CD8-positive, alpha-beta memory T cell (primary cell): ENCODE data around the gene CCDC150. TPM values are rescaled to one million over a fixed set of nuclear protein-coding genes. Genes with fewer than 3 reads are reported as not detected.

ENCODE experiments used
- CTCF ChIA-PET: fragments of 350-600 bp; sonication (Branson Sonifier 250); formaldehyde crosslinking; loops from one replicate; lab custom pipeline; 2021; ENCODE audit warnings: antibody characterized with exemption; lab: Charles Lee
- POLR2A ChIA-PET: fragments of 350-600 bp; sonication (Branson Sonifier 250); formaldehyde crosslinking; loops from one replicate; lab custom pipeline; 2021; ENCODE audit warnings: antibody characterized with exemption; lab: Charles Lee
- DNase-seq, 5 donors: peaks; one replicate each; pipeline versions ENCODE4 v3.0.0 to v3.0.0-alpha.2; 2020 to 2022; ENCODE audit warnings: mixed read lengths in 1 of 5
- H3K27ac ChIP-seq: one replicate; pipeline ENCODE4 v1.7.0; 2013; ENCODE audit warnings: low read depth, mild to moderate bottlenecking, low read length, moderate library complexity
- H3K27me3 ChIP-seq: 2 replicates; pipeline ENCODE4 v1.7.0; 2013; ENCODE audit warnings: low read length, mild to moderate bottlenecking; ENCODE audit not compliant: insufficient read depth, poor library complexity, severe bottlenecking
- H3K36me3 ChIP-seq: 2 replicates; pipeline ENCODE4 v1.7.0; 2013; ENCODE audit warnings: mild to moderate bottlenecking, low read length, moderate library complexity; ENCODE audit not compliant: insufficient read depth
- H3K4me1 ChIP-seq: 2 replicates; pipeline ENCODE4 v1.7.0; 2013; ENCODE audit warnings: mild to moderate bottlenecking, low read length, moderate library complexity; ENCODE audit not compliant: insufficient read depth
- H3K4me3 ChIP-seq: 2 replicates; pipeline ENCODE4 v1.7.0; 2013; ENCODE audit warnings: mild to moderate bottlenecking, low read length
- H3K9me3 ChIP-seq: 2 replicates; pipeline ENCODE4 v1.7.0; 2013; ENCODE audit warnings: mild to moderate bottlenecking, low read length
- H3K27ac Mint-ChIP-seq, 8 donors: one replicate each; pipeline ENCODE4 v1.8.0; 2020 to 2021; ENCODE audit warnings: mixed read lengths in 8 of 8, mild to moderate bottlenecking in 6 of 8, inconsistent platforms in 3 of 8, moderate library complexity in 3 of 8
- H3K27me3 Mint-ChIP-seq, 2 donors: one replicate each; pipeline ENCODE4 v1.8.0; 2020 to 2021; ENCODE audit warnings: mixed read lengths in 2 of 2, mild to moderate bottlenecking in 1 of 2, moderate library complexity in 1 of 2
- H3K36me3 Mint-ChIP-seq, 3 donors: one replicate each; pipeline ENCODE4 v1.8.0; 2020 to 2021; ENCODE audit warnings: mixed read lengths in 3 of 3, inconsistent platforms in 1 of 3, mild to moderate bottlenecking in 1 of 3
- H3K4me1 Mint-ChIP-seq, 3 donors: one replicate each; pipeline ENCODE4 v1.8.0; 2020 to 2021; ENCODE audit warnings: mixed read lengths in 3 of 3, inconsistent platforms in 1 of 3, mild to moderate bottlenecking in 1 of 3
- H3K4me3 Mint-ChIP-seq, 7 donors: one replicate each; pipeline ENCODE4 v1.8.0; 2020 to 2021; ENCODE audit warnings: mixed read lengths in 7 of 7, mild to moderate bottlenecking in 6 of 7, moderate library complexity in 4 of 7, inconsistent platforms in 2 of 7
- H3K9me3 Mint-ChIP-seq, 5 donors: one replicate each; pipeline ENCODE4 v1.8.0; 2020 to 2022; ENCODE audit warnings: mixed read lengths in 5 of 5, mild to moderate bottlenecking in 3 of 5, moderate library complexity in 2 of 5, inconsistent platforms in 1 of 5
- polyA plus RNA-seq: library from polyadenylated mRNA; unstranded; fragments of 300-500 nt; fragmentation: Illumina TruSeq; gene quantifications from one replicate; pipeline ENCODE4 v1.2.3, GENCODE V29; 2021
- total RNA-seq, 2 experiments: library from RNA; stranded (reverse); gene quantifications; one replicate each; pipeline ENCODE4 v1.2.3, GENCODE V29; 2021

The CCDC150 gene
- total and polyA plus RNA-seq, 3 experiments from 2014 or later, result 0.07 to 8.2 (median 7.9) TPM

- Histone ChIP-seq H3K27ac (peak overlapping the region; percentile 21), H3K27me3 (no peaks in the 10 kb centered on the region), H3K4me3 (peak overlapping the region; percentile 71), H3K36me3 (no peaks in the 10 kb centered on the region), H3K9me3 (no peaks in the 10 kb centered on the region), H3K4me1 (peaks cover 11% of the 10 kb centered on the region)
- peak overlapping the region; percentile 85 to 94 (median 87) for H3K4me3 Mint-ChIP-seq
- H3K36me3 Mint-ChIP-seq, result no peaks in the 10 kb centered on the region
- peaks cover 9 to 24% (median 18%) of the 10 kb centered on the region in 3 donors for H3K4me1 Mint-ChIP-seq
- CTCF ChIA-PET, result interaction anchor here (2.1 kb wide), 1 partner anchor 572 kb away, joined by 5 read pairs; the partner anchor contains the start of gene DNAH7
- POLR2A ChIA-PET, result no interaction called here
- no peaks in the 10 kb centered on the region for H3K27me3 Mint-ChIP-seq
- DNase-seq, result no peak
- H3K27ac Mint-ChIP-seq, result peak overlapping the region in 5 of 8 donors; percentile 29 to 94 (median 52)
- H3K9me3 Mint-ChIP-seq, result no peaks in the 10 kb centered on the region
Measured at GRCh38 chr2:196640031-196640548, 575 bp downstream of the CCDC150 start.

GRCh38 chr2:196649202-196649601 lies 9.7 kb downstream of the CCDC150 start:
- H3K36me3 Mint-ChIP-seq, result peaks cover 7 to 29% (median 12%) of the 10 kb centered on the region in 3 donors
- no peak overlapping the region for H3K4me3 Mint-ChIP-seq
- H3K4me1 Mint-ChIP-seq, result no peaks in the 10 kb centered on the region
- DNase-seq, result no peak
- no peaks in the 10 kb centered on the region for H3K27me3 ChIP-seq
- no peak overlapping the region for H3K27ac Mint-ChIP-seq
- H3K27ac ChIP-seq, result no peak overlapping the region
- H3K36me3 ChIP-seq, result no peaks in the 10 kb centered on the region
- ChIA-PET POLR2A (no interaction called here), CTCF (no interaction called here)
- H3K9me3 ChIP-seq, result peaks cover 16% of the 10 kb centered on the region
- no peaks in the 10 kb centered on the region for H3K4me1 ChIP-seq
- no peaks in the 10 kb centered on the region for H3K27me3 Mint-ChIP-seq
- no peak overlapping the region for H3K4me3 ChIP-seq
- H3K9me3 Mint-ChIP-seq, result peaks cover 30 to 41% (median 36%) of the 10 kb centered on the region in 5 donors

- Histone ChIP-seq H3K4me1 (no peaks in the 10 kb centered on the region), H3K9me3 (peaks cover 16% of the 10 kb centered on the region), H3K4me3 (no peak overlapping the region), H3K27me3 (no peaks in the 10 kb centered on the region), H3K36me3 (no peaks in the 10 kb centered on the region), H3K27ac (no peak overlapping the region)
- H3K4me1 Mint-ChIP-seq, result no peaks in the 10 kb centered on the region
- peaks cover 35 to 43% (median 40%) of the 10 kb centered on the region in 5 donors for H3K9me3 Mint-ChIP-seq
- DNase-seq, result no peak
- H3K27me3 Mint-ChIP-seq, result no peaks in the 10 kb centered on the region
- ChIA-PET POLR2A (no interaction called here), CTCF (interaction anchor here (0.6 kb wide), 1 partner anchor 957 kb away, joined by 3 read pairs; no protein-coding TSS in a partner anchor)
- H3K36me3 Mint-ChIP-seq, result peaks cover 7 to 34% (median 12%) of the 10 kb centered on the region in 3 donors
- H3K4me3 Mint-ChIP-seq, result no peak overlapping the region
- no peak overlapping the region for H3K27ac Mint-ChIP-seq
Measured at GRCh38 chr2:196651387-196652094, 12.0 kb downstream of the CCDC150 start.

GRCh38 chr2:196652869-196653268 lies 13.4 kb downstream of the CCDC150 start:
- DNase-seq, result no peak
- H3K36me3 ChIP-seq, result no peaks in the 10 kb centered on the region
- H3K27ac ChIP-seq, result no peak overlapping the region
- no peaks in the 10 kb centered on the region for H3K4me1 ChIP-seq
- ChIA-PET POLR2A (no interaction called here), CTCF (interaction anchor here (1.7 kb wide), 1 partner anchor 9 kb away, joined by 6 read pairs; no protein-coding TSS in a partner anchor)
- no peak overlapping the region for H3K27ac Mint-ChIP-seq
- H3K36me3 Mint-ChIP-seq, result peaks cover 7 to 34% (median 12%) of the 10 kb centered on the region in 3 donors
- no peak overlapping the region for H3K4me3 Mint-ChIP-seq
- H3K27me3 Mint-ChIP-seq, result no peaks in the 10 kb centered on the region
- no peak overlapping the region for H3K4me3 ChIP-seq
- H3K27me3 ChIP-seq, result no peaks in the 10 kb centered on the region
- H3K9me3 ChIP-seq, result peaks cover 16% of the 10 kb centered on the region
- H3K4me1 Mint-ChIP-seq, result no peaks in the 10 kb centered on the region
- H3K9me3 Mint-ChIP-seq, result peaks cover 35 to 43% (median 40%) of the 10 kb centered on the region in 5 donors

- no peak for DNase-seq
- no peak overlapping the region for H3K27ac Mint-ChIP-seq
- ChIA-PET CTCF (interaction anchor here (1.7 kb wide), 1 partner anchor 10 kb away, joined by 6 read pairs; no protein-coding TSS in a partner anchor), POLR2A (no interaction called here)
- Histone ChIP-seq H3K4me3 (no peak overlapping the region), H3K27me3 (no peaks in the 10 kb centered on the region), H3K9me3 (peaks cover 16% of the 10 kb centered on the region), H3K36me3 (no peaks in the 10 kb centered on the region), H3K27ac (no peak overlapping the region), H3K4me1 (no peaks in the 10 kb centered on the region)
- no peaks in the 10 kb centered on the region for H3K27me3 Mint-ChIP-seq
- peaks cover 7 to 34% (median 12%) of the 10 kb centered on the region in 3 donors for H3K36me3 Mint-ChIP-seq
- H3K9me3 Mint-ChIP-seq, result peaks cover 35 to 43% (median 40%) of the 10 kb centered on the region in 5 donors
- H3K4me3 Mint-ChIP-seq, result no peak overlapping the region
- H3K4me1 Mint-ChIP-seq, result no peaks in the 10 kb centered on the region
Measured at GRCh38 chr2:196653843-196654242, 14.3 kb downstream of the CCDC150 start.

- CTCF ChIA-PET, result no interaction called here
Measured at GRCh38 chr2:196655761-196656160, 16.2 kb downstream of the CCDC150 start.

GRCh38 chr2:196657333-196657732 lies 17.8 kb downstream of the CCDC150 start:
- Histone ChIP-seq H3K27me3 (no peaks in the 10 kb centered on the region), H3K4me1 (no peaks in the 10 kb centered on the region), H3K9me3 (peaks cover 4% of the 10 kb centered on the region), H3K4me3 (no peak overlapping the region), H3K36me3 (no peaks in the 10 kb centered on the region), H3K27ac (no peak overlapping the region)
- no peak for DNase-seq
- Mint-ChIP-seq H3K9me3 (peaks cover 11 to 17% (median 13%) of the 10 kb centered on the region in 5 donors), H3K36me3 (peaks cover 1 to 14% (median 3%) of the 10 kb centered on the region in 3 donors), H3K27ac (no peak overlapping the region), H3K4me3 (no peak overlapping the region), H3K4me1 (no peaks in the 10 kb centered on the region), H3K27me3 (no peaks in the 10 kb centered on the region)
- ChIA-PET CTCF (no interaction called here), POLR2A (no interaction called here)

More at GRCh38 chr2:196655761-196656160, 16.2 kb downstream of the CCDC150 start:
- H3K36me3 Mint-ChIP-seq, result peaks cover 7 to 27% (median 10%) of the 10 kb centered on the region in 3 donors
- Histone ChIP-seq H3K4me1 (no peaks in the 10 kb centered on the region), H3K4me3 (no peak overlapping the region), H3K27ac (no peak overlapping the region), H3K36me3 (no peaks in the 10 kb centered on the region), H3K9me3 (peaks cover 14% of the 10 kb centered on the region), H3K27me3 (no peaks in the 10 kb centered on the region)
- no peaks in the 10 kb centered on the region for H3K4me1 Mint-ChIP-seq
- no peak for DNase-seq
- H3K9me3 Mint-ChIP-seq, result peaks cover 26 to 32% (median 28%) of the 10 kb centered on the region in 5 donors
- H3K4me3 Mint-ChIP-seq, result no peak overlapping the region
- no peaks in the 10 kb centered on the region for H3K27me3 Mint-ChIP-seq
- POLR2A ChIA-PET, result no interaction called here
- H3K27ac Mint-ChIP-seq, result no peak overlapping the region

GRCh38 chr2:196659844-196660243 lies 20.3 kb downstream of the CCDC150 start:
- H3K9me3 ChIP-seq, result no peaks in the 10 kb centered on the region
- ChIA-PET POLR2A (no interaction called here), CTCF (no interaction called here)
- H3K9me3 Mint-ChIP-seq, result no peaks in the 10 kb centered on the region
- H3K27me3 Mint-ChIP-seq, result no peaks in the 10 kb centered on the region
- no peak overlapping the region for H3K27ac Mint-ChIP-seq
- no peaks in the 10 kb centered on the region for H3K27me3 ChIP-seq
- no peak overlapping the region for H3K4me3 Mint-ChIP-seq
- DNase-seq, result no peak
- H3K36me3 ChIP-seq, result no peaks in the 10 kb centered on the region
- H3K4me1 ChIP-seq, result no peaks in the 10 kb centered on the region
- H3K4me1 Mint-ChIP-seq, result no peaks in the 10 kb centered on the region
- no peaks in the 10 kb centered on the region for H3K36me3 Mint-ChIP-seq
- no peak overlapping the region for H3K27ac ChIP-seq
- H3K4me3 ChIP-seq, result no peak overlapping the region
